Measurements from ENCODE around the gene SCAMP4. TPM values are rescaled to one million over a fixed set of nuclear protein-coding genes. Genes with fewer than 3 reads are reported as not detected.

Gene SCAMP4
- polyA plus RNA-seq, 2 of the 4 experiments (the other 2 are of a cell fraction), result 7.6 to 63.0 TPM

DNA sequence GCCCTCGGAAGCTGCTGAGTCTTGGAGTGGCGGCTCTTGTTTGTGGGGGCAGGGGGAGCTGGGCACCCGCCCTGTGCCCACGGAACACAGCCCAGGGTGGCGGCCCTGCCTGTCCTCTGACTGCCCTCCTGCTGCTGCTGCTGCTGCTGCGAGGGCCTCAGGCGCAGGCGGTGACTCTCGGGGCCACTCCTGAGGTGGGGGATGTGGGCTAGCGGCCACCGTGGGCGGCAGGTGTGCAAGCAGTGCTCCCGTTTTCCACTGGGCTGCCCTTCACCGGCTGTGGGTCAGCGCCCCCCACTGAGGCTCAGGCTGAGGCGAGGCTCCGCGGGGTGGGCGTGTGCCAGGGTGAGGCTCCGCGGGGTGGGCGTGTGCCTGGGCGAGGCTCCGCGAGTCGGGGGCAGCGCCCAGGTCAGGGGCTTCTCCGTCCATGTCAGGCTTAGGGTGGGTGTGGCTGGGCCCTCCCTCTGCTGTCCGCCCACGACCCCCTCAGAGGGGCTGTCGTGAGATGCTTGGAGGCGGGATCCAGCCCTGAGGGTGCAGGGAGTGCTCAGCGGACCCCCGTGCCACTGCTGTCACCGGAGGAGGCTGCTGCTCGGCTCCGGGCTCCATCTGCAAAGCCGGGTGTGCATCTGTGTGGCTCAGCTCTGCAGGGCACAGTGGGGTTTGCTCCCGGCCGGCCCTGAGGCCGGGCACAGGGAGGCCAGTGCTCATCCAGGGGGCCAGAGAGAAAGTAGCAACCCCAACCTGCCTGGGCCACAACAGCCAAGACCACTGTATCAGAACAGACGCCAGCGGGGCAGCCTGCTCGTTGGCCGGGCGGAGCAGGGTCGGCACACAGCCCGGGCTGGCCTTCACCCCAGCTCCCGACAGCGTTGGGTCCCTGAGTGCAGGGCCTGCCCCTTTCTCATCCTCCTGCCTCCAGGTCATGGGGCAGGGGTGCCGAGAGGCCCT, 50.2 kb downstream of the SCAMP4 start:
- Histone ChIP-seq H3K27ac (no peak overlapping the region), H3K4me1 (no peaks in the 10 kb centered on the region), H3K9me3 (no peaks in the 10 kb centered on the region), H3K4me3 (no peak overlapping the region), H3K4me2 (no peak overlapping the region)
- 73% methylated on average over 3 of the region's 51 CpGs for WGBS (ENCODE audit: missing lambda C conversion rate)
- ATAC-seq, result no peak
- no peak for FAIRE-seq
- TF ChIP-seq GATA3 (IDR thresholded peaks at IDR 0.05; ENCODE audit: borderline replicate concordance) (no peak), MYC (IDR thresholded peaks at IDR 0.05; ENCODE audit: borderline replicate concordance, low read length) (no peak), SMC3 (IDR thresholded peaks at IDR 0.05) (no peak), FOSB (CRISPR knock-in tag; IDR thresholded peaks at IDR 0.05) (no peak), HDAC2 (IDR thresholded peaks at IDR 0.05) (no peak), CEBPB (IDR thresholded peaks at IDR 0.05) (no peak), CBX8 (IDR thresholded peaks at IDR 0.05) (no peak), TFCP2L1 (CRISPR knock-in tag; IDR thresholded peaks at IDR 0.05) (no peak), ZC3H11A (IDR thresholded peaks at IDR 0.05) (no peak), CHD4 (IDR thresholded peaks at IDR 0.05; ENCODE audit: borderline replicate concordance) (no peak)
- TF ChIP-seq, protein P1, sequence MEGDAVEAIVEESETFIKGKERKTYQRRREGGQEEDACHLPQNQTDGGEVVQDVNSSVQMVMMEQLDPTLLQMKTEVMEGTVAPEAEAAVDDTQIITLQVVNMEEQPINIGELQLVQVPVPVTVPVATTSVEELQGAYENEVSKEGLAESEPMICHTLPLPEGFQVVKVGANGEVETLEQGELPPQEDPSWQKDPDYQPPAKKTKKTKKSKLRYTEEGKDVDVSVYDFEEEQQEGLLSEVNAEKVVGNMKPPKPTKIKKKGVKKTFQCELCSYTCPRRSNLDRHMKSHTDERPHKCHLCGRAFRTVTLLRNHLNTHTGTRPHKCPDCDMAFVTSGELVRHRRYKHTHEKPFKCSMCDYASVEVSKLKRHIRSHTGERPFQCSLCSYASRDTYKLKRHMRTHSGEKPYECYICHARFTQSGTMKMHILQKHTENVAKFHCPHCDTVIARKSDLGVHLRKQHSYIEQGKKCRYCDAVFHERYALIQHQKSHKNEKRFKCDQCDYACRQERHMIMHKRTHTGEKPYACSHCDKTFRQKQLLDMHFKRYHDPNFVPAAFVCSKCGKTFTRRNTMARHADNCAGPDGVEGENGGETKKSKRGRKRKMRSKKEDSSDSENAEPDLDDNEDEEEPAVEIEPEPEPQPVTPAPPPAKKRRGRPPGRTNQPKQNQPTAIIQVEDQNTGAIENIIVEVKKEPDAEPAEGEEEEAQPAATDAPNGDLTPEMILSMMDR (IDR thresholded peaks at IDR 0.05), result no peak
- TF ChIP-seq, protein P2, sequence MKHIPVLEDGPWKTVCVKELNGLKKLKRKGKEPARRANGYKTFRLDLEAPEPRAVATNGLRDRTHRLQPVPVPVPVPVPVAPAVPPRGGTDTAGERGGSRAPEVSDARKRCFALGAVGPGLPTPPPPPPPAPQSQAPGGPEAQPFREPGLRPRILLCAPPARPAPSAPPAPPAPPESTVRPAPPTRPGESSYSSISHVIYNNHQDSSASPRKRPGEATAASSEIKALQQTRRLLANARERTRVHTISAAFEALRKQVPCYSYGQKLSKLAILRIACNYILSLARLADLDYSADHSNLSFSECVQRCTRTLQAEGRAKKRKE (CRISPR knock-in tag; IDR thresholded peaks at IDR 0.05; ENCODE audit: low read depth), result no peak
- no peak for DNase-seq (ENCODE audit: low read depth in 1 of 2, low spot score in 1 of 2)
- POLR2A ChIA-PET, result no interaction called here
- CTCF ChIA-PET, result interaction anchor here (1.6 kb wide), 1 partner anchor 15 kb away, joined by 3 read pairs; no protein-coding TSS in a partner anchor

DNA sequence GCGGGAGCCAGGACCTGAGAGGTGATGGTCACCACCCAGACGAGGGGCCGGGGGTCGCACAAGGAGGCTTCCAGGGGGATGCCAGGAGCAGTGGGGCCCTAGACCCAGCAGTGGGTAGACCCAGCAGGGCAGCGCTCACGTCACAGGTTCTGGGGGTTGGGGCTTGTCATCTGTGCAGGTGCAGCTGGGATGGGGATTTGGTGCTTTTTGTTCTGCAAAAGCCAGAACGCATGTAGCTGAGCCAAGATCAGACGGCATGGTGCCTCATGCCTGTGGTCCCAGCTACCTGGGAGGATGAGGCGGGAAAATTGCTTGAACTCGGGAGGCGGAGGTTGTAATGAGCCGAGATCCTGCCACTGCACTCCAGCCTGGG, 50.9 kb downstream of the SCAMP4 start:
- no peak overlapping the region for H3K4me3 ChIP-seq
- no peaks in the 10 kb centered on the region for H3K4me1 ChIP-seq
- ATAC-seq, result no peak
- ChIA-PET CTCF (interaction anchor here (1.6 kb wide), 1 partner anchor 14 kb away, joined by 3 read pairs; no protein-coding TSS in a partner anchor), POLR2A (no interaction called here)
- no peak for FAIRE-seq
- no peak overlapping the region for H3K27ac ChIP-seq
- H3K4me2 ChIP-seq, result no peak overlapping the region
- H3K9me3 ChIP-seq, result no peaks in the 10 kb centered on the region
- no peak for TF ChIP-seq CHD2 (IDR thresholded peaks at IDR 0.05; ENCODE audit: low read length, partially characterized antibody)
- no peak for TF ChIP-seq CBX8 (IDR thresholded peaks at IDR 0.05)
- TF ChIP-seq FOSL2 (IDR thresholded peaks at IDR 0.05), result no peak
- no peak for TF ChIP-seq FOSL2 (CRISPR knock-in tag; IDR thresholded peaks at IDR 0.05)
- no peak for TF ChIP-seq NPAS2 (CRISPR knock-in tag; IDR thresholded peaks at IDR 0.05; ENCODE audit: borderline replicate concordance)
- no peak for TF ChIP-seq KDM5A (IDR thresholded peaks at IDR 0.05)
- WGBS (ENCODE audit: missing lambda C conversion rate), result 96% methylated on average over 6 of the region's 12 CpGs
- DNase-seq (ENCODE audit: low read depth in 1 of 2, low spot score in 1 of 2), result no peak

DNA sequence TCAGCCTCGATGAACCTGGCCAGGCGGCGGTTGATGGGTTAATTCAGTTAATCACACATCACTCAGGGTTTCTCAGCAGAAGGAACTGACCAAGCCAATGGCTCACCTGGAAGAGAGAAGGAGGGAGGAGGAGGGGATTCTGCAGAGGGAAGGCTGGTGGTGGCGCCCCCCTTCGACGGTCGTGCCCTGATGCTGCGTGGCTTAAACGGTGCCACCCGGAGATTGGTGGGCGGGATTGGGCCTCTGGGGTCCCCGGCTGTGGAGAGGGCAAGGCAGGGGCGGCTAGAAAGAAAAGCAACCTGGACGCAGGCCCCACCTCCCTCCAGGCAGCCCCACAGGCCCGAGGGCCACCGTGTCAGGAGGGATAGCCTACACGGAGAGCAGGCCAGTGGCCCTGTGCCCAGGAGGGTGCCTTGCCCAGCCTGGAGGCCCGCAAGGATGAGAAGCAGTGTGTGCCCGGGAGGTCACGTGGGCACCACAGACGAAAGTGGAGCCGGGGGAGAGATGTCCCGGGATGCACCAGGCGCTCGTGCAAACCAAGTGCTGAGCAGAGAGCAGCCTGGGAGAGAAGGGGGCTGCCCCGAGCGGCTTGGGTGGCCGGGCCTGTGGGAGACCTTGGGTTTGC, 51.8 kb downstream of the SCAMP4 start:
- DNase-seq (ENCODE audit: low read depth in 1 of 2, low spot score in 1 of 2) (no peak), FAIRE-seq (no peak), ATAC-seq (peak in 1 of 2 experiments; percentile 32; a peak in 2 of 6 replicates)
- CTCF ChIA-PET, result interaction anchor here (1.0 kb wide), 1 partner anchor 11 kb away, joined by 3 read pairs; no protein-coding TSS in a partner anchor
- Histone ChIP-seq H3K4me2 (no peak overlapping the region), H3K27ac (no peak overlapping the region), H3K4me1 (no peaks in the 10 kb centered on the region), H3K4me3 (no peak overlapping the region), H3K9me3 (no peaks in the 10 kb centered on the region)
- TF ChIP-seq FOSL2 (IDR thresholded peaks at IDR 0.05) (no peak), FOSL2 (CRISPR knock-in tag; IDR thresholded peaks at IDR 0.05) (no peak), MAZ (IDR thresholded peaks at IDR 0.05; ENCODE audit: borderline replicate concordance, low read depth, low read length) (no peak), FOXS1 (CRISPR knock-in tag; IDR thresholded peaks at IDR 0.05) (no peak), EP300 (IDR thresholded peaks at IDR 0.05) (no peak), CEBPB (IDR thresholded peaks at IDR 0.05) (no peak), HOXA7 (CRISPR knock-in tag; IDR thresholded peaks at IDR 0.05) (no peak), ESRRA (IDR thresholded peaks at IDR 0.05; ENCODE audit: borderline replicate concordance, low read length) (no peak), ZFP36 (IDR thresholded peaks at IDR 0.05; ENCODE audit: borderline replicate concordance, partially characterized antibody) (no peak), MYC (IDR thresholded peaks at IDR 0.05; ENCODE audit: borderline replicate concordance, low read length) (no peak), HEYL (CRISPR knock-in tag; IDR thresholded peaks at IDR 0.05) (no peak)
- TF ChIP-seq, protein P3, sequence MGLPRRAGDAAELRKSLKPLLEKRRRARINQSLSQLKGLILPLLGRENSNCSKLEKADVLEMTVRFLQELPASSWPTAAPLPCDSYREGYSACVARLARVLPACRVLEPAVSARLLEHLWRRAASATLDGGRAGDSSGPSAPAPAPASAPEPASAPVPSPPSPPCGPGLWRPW (IDR thresholded peaks at IDR 0.05), result no peak
- POLR2A ChIA-PET, result no interaction called here
- 83% methylated on average over 22 of the region's 28 CpGs for WGBS (ENCODE audit: missing lambda C conversion rate)

All from A549 (cell line).